Measurements from ENCODE around the gene CBX4.

The CBX4 gene

GRCh38 chr17:79841369-79842135, 2.3 kb upstream of the CBX4 start (continued):
- no peak for TF ChIP-seq ZNF280C (tag by site-specific recombination; IDR thresholded peaks at IDR 0.05)
- TF ChIP-seq REST (tag by site-specific recombination; IDR thresholded peaks at IDR 0.05): no peak
- no peak for TF ChIP-seq ZNF248 (tag by site-specific recombination; IDR thresholded peaks at IDR 0.05)
- no peak for TF ChIP-seq ZSCAN23 (tag by site-specific recombination; IDR thresholded peaks at IDR 0.05)
- no peak for TF ChIP-seq ZNF785 (tag by site-specific recombination; IDR thresholded peaks at IDR 0.05)
- TF ChIP-seq YY2 (tag by site-specific recombination; IDR thresholded peaks at IDR 0.05): no peak
- no peak for TF ChIP-seq ZNF324 (tag by site-specific recombination; IDR thresholded peaks at IDR 0.05)

GRCh38 chr17:79840989-79841286, 1.7 kb upstream of the CBX4 start:
- Histone ChIP-seq H3K4me3 (ENCODE audit: low read depth, low read length) (no peak overlapping the region), H3K36me3 (ENCODE audit: control insufficient read depth in 2 of 2, insufficient read depth in 1 of 2, low read length in 2 of 2) (peaks cover 0 to 13% of the 10 kb centered on the region in 2 experiments; a peak in 1 of 3 replicates), H3K9me3 (ENCODE audit: control insufficient read depth, insufficient read depth, low read depth, low read length) (no peaks in the 10 kb centered on the region), H3K4me1 (ENCODE audit: control insufficient read depth, insufficient read depth, low read length) (peaks cover 30% of the 10 kb centered on the region), H3K27ac (ENCODE audit: extremely low read depth, low read depth, low read length) (no peak overlapping the region; the same call in 1 of the 2 replicates)
- ChIA-PET POLR2A (interaction anchor here (0.9 to 4.0 kb wide), 6 partner anchors 11 to 44 kb away, joined by 3 to 74 read pairs (median 13); partner anchors contain the start of gene CBX8), CTCF (interaction anchor here (0.6 to 2.9 kb wide), 20 partner anchors 9 to 167 kb away, joined by 3 to 31 read pairs (median 5); no protein-coding TSS in a partner anchor)
- no peak for TF ChIP-seq MZF1 (tag by site-specific recombination; IDR thresholded peaks at IDR 0.05; ENCODE audit: borderline replicate concordance)
- no peak for TF ChIP-seq ZXDB (tag by site-specific recombination; IDR thresholded peaks at IDR 0.05)
- no peak for TF ChIP-seq ZNF426 (tag by site-specific recombination; IDR thresholded peaks at IDR 0.05)
- no peak for TF ChIP-seq SCRT1 (tag by site-specific recombination; IDR thresholded peaks at IDR 0.05; ENCODE audit: borderline replicate concordance)
- TF ChIP-seq ZNF549 (tag by site-specific recombination; IDR thresholded peaks at IDR 0.05): no peak
- TF ChIP-seq ZSCAN4 (tag by site-specific recombination; IDR thresholded peaks at IDR 0.05): no peak
- no peak for TF ChIP-seq TCF7L2 (IDR thresholded peaks at IDR 0.05; ENCODE audit: borderline replicate concordance, low read depth, low read length)
- TF ChIP-seq ZNF76 (tag by site-specific recombination; IDR thresholded peaks at IDR 0.05; ENCODE audit: borderline replicate concordance, low read depth): no peak
- TF ChIP-seq ZBTB1 (tag by site-specific recombination; IDR thresholded peaks at IDR 0.05): no peak
- no peak for TF ChIP-seq OSR2 (tag by site-specific recombination; IDR thresholded peaks at IDR 0.05)
- TF ChIP-seq ZNF747 (tag by site-specific recombination; IDR thresholded peaks at IDR 0.05): no peak
- TF ChIP-seq WT1 (tag by site-specific recombination; IDR thresholded peaks at IDR 0.05): no peak
- no peak for TF ChIP-seq ZNF184 (tag by site-specific recombination; IDR thresholded peaks at IDR 0.05)
